Panc1 (cell line): ENCODE data around the gene PHKA2. TPM values are rescaled to one million over a fixed set of nuclear protein-coding genes. Genes with fewer than 3 reads are reported as not detected.

ENCODE experiments used
- ATAC-seq: fragments of 200-7000 bp; cut with Tn5 transposase; 2 replicates; pipeline ENCODE4 v1.9.1; 2020; ENCODE audit warnings: mild to moderate bottlenecking, moderate library complexity
- BruUV-seq: library from RNA; stranded (reverse); fragments of 400-500 nt; replicated peaks from 2 replicates; lab custom pipeline; 2021; lab: Mats Ljungman, UMichigan
- CTCF ChIA-PET: fragments of 300-600 bp; sonication (Branson Sonifier 250); formaldehyde crosslinking; loops from one replicate; lab custom pipeline; 2022; ENCODE audit warnings: antibody characterized with exemption; lab: Charles Lee
- POLR2A ChIA-PET: fragments of 300-600 bp; sonication (Branson Sonifier 250); formaldehyde crosslinking; loops from one replicate; lab custom pipeline; 2022; ENCODE audit warnings: antibody characterized with exemption; lab: Charles Lee
- DNase-seq: peaks from one replicate; pipeline ENCODE4 v3.0.0-alpha.2; 2010; ENCODE audit warnings: low read depth, low spot score
- H3K27ac ChIP-seq: 2 replicates; pipeline ENCODE4 v1.5.1; 2011; ENCODE audit warnings: mild to moderate bottlenecking, low read length, inconsistent platforms
- H3K27me3 ChIP-seq: fragments of 200-500 bp; sonication (Bioruptor generic); 2 replicates; pipeline ENCODE4 v1.6.0; 2014; ENCODE audit warnings: low read length, inconsistent platforms; ENCODE audit not compliant: control insufficient read depth, insufficient read depth
- H3K36me3 ChIP-seq: fragments of 200-500 bp; sonication (Bioruptor generic); 2 replicates; pipeline ENCODE4 v1.5.1; 2014; ENCODE audit warnings: inconsistent platforms, mild to moderate bottlenecking, low read length, moderate library complexity; ENCODE audit not compliant: control insufficient read depth, insufficient read depth
- H3K4me1 ChIP-seq: 2 replicates; pipeline ENCODE4 v1.5.1; 2011; ENCODE audit warnings: inconsistent platforms, mild to moderate bottlenecking, low read length, moderate library complexity; ENCODE audit not compliant: control insufficient read depth, insufficient read depth
- H3K4me3 ChIP-seq, 2 experiments: 2 replicates each; pipeline ENCODE4 v1.5.1; 2011 to 2012; ENCODE audit warnings: low read depth in 2 of 2, low read length in 2 of 2, mild to moderate bottlenecking in 2 of 2, inconsistent platforms in 1 of 2, moderate library complexity in 1 of 2
- H3K9me3 ChIP-seq: fragments of 200-500 bp; sonication (Bioruptor generic); 2 replicates; pipeline ENCODE4 v1.5.1; 2014; ENCODE audit warnings: low read depth, mild to moderate bottlenecking, inconsistent platforms, low read length, moderate library complexity; ENCODE audit not compliant: control insufficient read depth, insufficient read depth
- CTCF ChIP-seq: fragments of 450-650 bp; IDR thresholded peaks from 2 replicates; pipeline ENCODE4 v1.5.1; 2017; ENCODE audit warnings: mild to moderate bottlenecking
- POLR2AphosphoS5 ChIP-seq: IDR thresholded peaks from 2 replicates; pipeline ENCODE4 v1.6.1; 2012; ENCODE audit warnings: mild to moderate bottlenecking, low read depth, low read length, moderate library complexity
- REST ChIP-seq, 2 experiments: IDR thresholded peaks; 2 replicates each; pipeline ENCODE4 v1.6.1; 2011 to 2012; ENCODE audit warnings: low read depth in 2 of 2, control low read depth in 1 of 2, low read length in 1 of 2, mild to moderate bottlenecking in 1 of 2, moderate library complexity in 1 of 2; ENCODE audit not compliant: insufficient read depth in 1 of 2
- SIN3A ChIP-seq: IDR thresholded peaks from 2 replicates; pipeline ENCODE4 v1.6.1; 2012; ENCODE audit warnings: low read depth, mild to moderate bottlenecking, low read length, moderate library complexity, borderline replicate concordance; ENCODE audit not compliant: insufficient read depth
- TCF7L2 ChIP-seq: IDR thresholded peaks from 2 replicates; pipeline ENCODE4 v1.6.1; 2011; ENCODE audit warnings: mild to moderate bottlenecking, low read depth, low read length, inconsistent platforms
- in situ Hi-C: cut with HindIII; loops from 2 replicates; pipeline ENCODE4 v1.10.0; 2016; ENCODE audit warnings: low sequenced_read_pairs, low pct_unique_long_range_greater_than_20kb
- intact Hi-C: fragments of 100-400 bp; cut with micrococcal nuclease; formaldehyde crosslinking; loops from one replicate; pipeline ENCODE4 v1.10.0; 2022; ENCODE audit not compliant: unreplicated experiment
- total RNA-seq: library from RNA; stranded (reverse); gene quantifications from one replicate; pipeline ENCODE4 v1.2.1, GENCODE V29; 2021; ENCODE audit not compliant: unreplicated experiment

Gene PHKA2
- total RNA-seq, 1 experiment from 2014 or later = 20.6 TPM

GRCh38 chrX:18966624-18967023 is 17.3 kb downstream of the PHKA2 start:
- H3K36me3 ChIP-seq = no peaks in the 10 kb centered on the region
- ChIA-PET CTCF (no interaction called here), POLR2A (no interaction called here)
- DNase-seq (no peak), ATAC-seq (no peak)
- in situ Hi-C loops (no loop called here), intact Hi-C loops (no loop called here)
- H3K9me3 ChIP-seq = no peaks in the 10 kb centered on the region
- TF ChIP-seq CTCF (no peak), POLR2AphosphoS5 (no peak), REST (IDR thresholded peaks at IDR 0.05; ENCODE audit: insufficient read depth in 1 of 2, low read depth in 2 of 2, low read length in 1 of 2) (no peak)
- no peaks in the 10 kb centered on the region for H3K27me3 ChIP-seq
- no TSS peak for BruUV-seq
- no peak overlapping the region for H3K27ac ChIP-seq
- no peaks in the 10 kb centered on the region for H3K4me1 ChIP-seq
- no peak overlapping the region for H3K4me3 ChIP-seq

GRCh38 chrX:18964901-18965300 is 19.0 kb downstream of the PHKA2 start:
- Histone ChIP-seq H3K36me3 (no peaks in the 10 kb centered on the region), H3K27ac (no peak overlapping the region), H3K27me3 (no peaks in the 10 kb centered on the region), H3K9me3 (no peaks in the 10 kb centered on the region), H3K4me1 (no peaks in the 10 kb centered on the region), H3K4me3 (no peak overlapping the region)
- no TSS peak for BruUV-seq
- in situ Hi-C loops = no loop called here
- TF ChIP-seq SIN3A = no peak
- TF ChIP-seq CTCF = no peak
- TF ChIP-seq TCF7L2 = no peak
- TF ChIP-seq POLR2AphosphoS5 = no peak
- TF ChIP-seq REST (IDR thresholded peaks at IDR 0.05; ENCODE audit: insufficient read depth in 1 of 2, low read depth in 2 of 2, low read length in 1 of 2) = no peak
- CTCF ChIA-PET = no interaction called here
- POLR2A ChIA-PET = no interaction called here
- DNase-seq (no peak), ATAC-seq (no peak)
- intact Hi-C loops = no loop called here
